ENCODE measurements around the gene TK2.

Gene TK2

DNA sequence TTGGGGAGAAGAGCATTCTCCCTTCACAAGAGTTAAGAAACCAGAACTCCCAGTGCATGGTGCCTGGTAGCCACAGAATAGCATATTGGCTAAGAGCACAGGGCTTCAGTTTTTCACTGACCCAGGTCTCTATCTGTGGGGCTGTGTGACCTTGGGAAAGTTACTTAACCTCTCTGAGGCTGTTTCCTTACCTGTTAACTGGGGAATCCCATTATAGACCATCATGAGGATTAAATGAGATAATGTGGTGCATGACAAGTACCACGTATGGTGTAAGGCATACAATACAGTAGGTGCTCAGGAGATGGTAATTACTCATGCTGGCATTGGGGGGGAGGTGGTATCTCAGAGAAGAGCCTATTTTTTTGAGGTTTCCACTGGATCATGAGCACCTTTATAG is 89.2 kb downstream of the TK2 start:
- no peak for DNase-seq

DNA sequence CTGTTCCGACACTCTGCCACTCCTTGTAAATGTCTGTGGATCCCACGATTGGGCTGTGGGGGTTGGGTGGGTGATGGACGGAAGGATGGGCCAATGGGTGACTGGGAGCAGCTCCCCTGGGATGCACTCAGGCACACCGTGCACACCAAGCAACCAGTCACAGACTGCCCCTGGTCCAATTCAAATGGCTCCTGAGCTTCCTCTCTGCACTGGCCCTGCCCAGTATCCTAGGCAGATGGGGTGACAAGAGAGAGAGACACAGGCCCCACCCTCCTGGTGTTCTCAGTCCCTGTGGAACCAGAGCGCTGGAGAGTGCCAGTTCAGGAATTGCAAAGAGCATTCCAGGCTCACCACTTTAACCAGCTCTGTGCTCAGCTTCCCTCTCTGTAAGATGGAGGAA is 90.0 kb downstream of the TK2 start:
- no peak for DNase-seq

DNA sequence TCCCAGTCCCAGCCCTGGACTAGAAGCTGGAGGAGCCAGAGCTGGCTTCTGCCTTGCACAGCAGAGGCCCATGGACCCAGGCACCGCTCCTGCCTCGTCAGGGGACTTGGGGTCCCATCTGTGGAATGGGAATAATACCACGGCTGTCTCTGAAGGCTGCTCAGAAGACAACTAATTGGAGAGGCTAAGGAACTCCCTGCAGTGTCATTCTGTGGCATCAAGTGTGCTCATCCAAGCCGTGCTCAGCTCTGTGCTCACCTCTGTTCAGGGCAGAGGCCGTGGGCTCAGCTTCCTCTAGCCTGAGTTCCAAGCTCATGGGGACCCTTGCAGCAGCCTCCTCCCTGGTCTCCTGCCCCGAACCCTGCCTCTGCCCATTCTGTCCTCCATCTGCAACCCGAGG is 91.1 kb downstream of the TK2 start:
- no peak for DNase-seq

DNA sequence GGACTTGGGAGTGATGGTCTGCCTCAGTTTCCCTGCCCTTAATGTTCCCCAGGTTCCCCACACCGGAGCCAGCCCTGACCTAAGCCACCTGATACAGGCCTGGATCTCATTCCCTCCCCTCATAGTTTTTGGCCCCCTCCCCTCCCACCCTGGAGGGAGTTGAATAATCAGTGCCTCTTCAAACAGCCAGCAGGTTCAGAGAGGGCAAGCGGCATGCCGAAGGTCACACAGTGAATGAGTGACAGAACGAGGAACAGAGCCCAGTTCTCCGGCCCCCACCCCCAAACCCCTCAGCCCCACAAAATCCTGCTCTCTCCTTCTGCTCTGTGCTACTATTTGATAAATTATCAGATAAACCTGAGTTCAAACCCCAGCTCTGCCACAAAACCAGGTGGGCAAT is 91.6 kb downstream of the TK2 start:
- DNase-seq: no peak
